HG03097 (cell line): ENCODE results near the gene TMEM87B.
"Not testable (repeated sequence)": the region's sequence is repeated elsewhere in the genome, so short reads cannot be mapped to it uniquely, and the experiment has no call there.

Experiments
- ATAC-seq: cut with Tn5 transposase; IDR thresholded peaks from one replicate; pipeline ENCODE4 v1.9.1; 2021; ENCODE audit not compliant: unreplicated experiment, low FRiP score

The TMEM87B gene

GRCh38 chr2:112110966-112111365 is 55.9 kb downstream of the TMEM87B start:
- ATAC-seq: no peak

GRCh38 chr2:112113354-112113753 is 58.3 kb downstream of the TMEM87B start:
- not testable (repeated sequence) for ATAC-seq

GRCh38 chr2:112118148-112118547 is 63.1 kb downstream of the TMEM87B start:
- ATAC-seq: no peak

- ATAC-seq: no peak
Measured at GRCh38 chr2:112121682-112122254, 66.7 kb downstream of the TMEM87B start.

GRCh38 chr2:112129060-112129459 is 74.0 kb downstream of the TMEM87B start:
- no peak for ATAC-seq

- no peak for ATAC-seq
Measured at GRCh38 chr2:112133344-112133743, 78.3 kb downstream of the TMEM87B start.

GRCh38 chr2:112134120-112134519 is 79.1 kb downstream of the TMEM87B start:
- ATAC-seq: no peak

GRCh38 chr2:112136096-112136495 is 81.0 kb downstream of the TMEM87B start:
- no peak for ATAC-seq

GRCh38 chr2:112137516-112138158 is 82.6 kb downstream of the TMEM87B start:
- ATAC-seq: no peak

- ATAC-seq: no peak
Measured at GRCh38 chr2:112138159-112139032, 83.3 kb downstream of the TMEM87B start, which contains the start of gene FBLN7. TSS of gene FBLN7 (plus strand) at chr2:112138385. CDS start at chr2:112138656, 271 bp downstream.

- not testable (repeated sequence) for ATAC-seq
Measured at GRCh38 chr2:112139033-112139614, 84.1 kb downstream of the TMEM87B start.

GRCh38 chr2:112139661-112140204 is 84.7 kb downstream of the TMEM87B start:
- ATAC-seq: not testable (repeated sequence)

- no peak for ATAC-seq
Measured at GRCh38 chr2:112140205-112140802, 85.2 kb downstream of the TMEM87B start.

- ATAC-seq: no peak
Measured at GRCh38 chr2:112140899-112141625, 86.0 kb downstream of the TMEM87B start.

- no peak for ATAC-seq
Measured at GRCh38 chr2:112141626-112142007, 86.5 kb downstream of the TMEM87B start.

GRCh38 chr2:112142525-112143078 is 87.5 kb downstream of the TMEM87B start:
- ATAC-seq: no peak

- ATAC-seq: no peak
Measured at GRCh38 chr2:112143150-112143549, 88.1 kb downstream of the TMEM87B start.

- ATAC-seq: no peak
Measured at GRCh38 chr2:112144966-112145365, 89.9 kb downstream of the TMEM87B start.

- no peak for ATAC-seq
Measured at GRCh38 chr2:112147382-112148168, 92.5 kb downstream of the TMEM87B start.
